Stimulated activated CD4-positive, alpha-beta T cell treated with anti-CD3 and anti-CD28 coated beads, Interleukin-15, amount 100 ng/mL, for 1 hour (primary cell): ENCODE data around the gene VWA3B.

Experiments used
- DNase-seq, 2 donors: peaks; one replicate each; pipeline ENCODE4 v3.0.0-alpha.2; 2020; ENCODE audit warnings: low read depth in 1 of 2, low spot score in 1 of 2

Gene VWA3B

GRCh38 chr2:98329549-98329948 lies 242.6 kb downstream of the VWA3B start:
- DNase-seq, result no peak

GRCh38 chr2:98332989-98333388 lies 246.0 kb downstream of the VWA3B start:
- no peak for DNase-seq

- no peak for DNase-seq
Observed at GRCh38 chr2:98333922-98334321, 247.0 kb downstream of the VWA3B start.

GRCh38 chr2:98334439-98335078 lies 247.6 kb downstream of the VWA3B start:
- no peak for DNase-seq

- no peak for DNase-seq
Observed at GRCh38 chr2:98335271-98335670, 248.3 kb downstream of the VWA3B start.

GRCh38 chr2:98341241-98341640 lies 254.3 kb downstream of the VWA3B start:
- no peak for DNase-seq

- DNase-seq, result no peak
Observed at GRCh38 chr2:98343285-98343684, 256.3 kb downstream of the VWA3B start.

- no peak for DNase-seq
Observed at GRCh38 chr2:98346311-98347236, 259.6 kb downstream of the VWA3B start, which contains the start of gene CNGA3. CNGA3 (plus strand) TSS chr2:98346456; CDS start chr2:98369976, 23,520 bp downstream.

- DNase-seq, result no peak
Observed at GRCh38 chr2:98347298-98348065, 260.5 kb downstream of the VWA3B start.

GRCh38 chr2:98348066-98348561 lies 261.1 kb downstream of the VWA3B start:
- DNase-seq, result no peak

- DNase-seq, result no peak
Observed at GRCh38 chr2:98350411-98350810, 263.4 kb downstream of the VWA3B start.

- DNase-seq, result no peak
Observed at GRCh38 chr2:98355881-98356280, 268.9 kb downstream of the VWA3B start.

- DNase-seq, result no peak
Observed at GRCh38 chr2:98356729-98357128, 269.8 kb downstream of the VWA3B start.

- DNase-seq, result no peak
Observed at GRCh38 chr2:98357849-98358248, 270.9 kb downstream of the VWA3B start.

- DNase-seq, result no peak
Observed at GRCh38 chr2:98359986-98360385, 273.0 kb downstream of the VWA3B start.
